HG03439 (cell line): ENCODE measurements around the gene NUFIP2.
"Not testable (repeated sequence)": the region's sequence is repeated elsewhere in the genome, so short reads cannot be mapped to it uniquely, and the experiment has no call there.

Source experiments
- ATAC-seq: cut with Tn5 transposase; IDR thresholded peaks from one replicate; pipeline ENCODE4 v1.9.1; 2021; ENCODE audit warnings: mild to moderate bottlenecking, moderate library complexity; ENCODE audit not compliant: unreplicated experiment

The NUFIP2 gene, protein sequence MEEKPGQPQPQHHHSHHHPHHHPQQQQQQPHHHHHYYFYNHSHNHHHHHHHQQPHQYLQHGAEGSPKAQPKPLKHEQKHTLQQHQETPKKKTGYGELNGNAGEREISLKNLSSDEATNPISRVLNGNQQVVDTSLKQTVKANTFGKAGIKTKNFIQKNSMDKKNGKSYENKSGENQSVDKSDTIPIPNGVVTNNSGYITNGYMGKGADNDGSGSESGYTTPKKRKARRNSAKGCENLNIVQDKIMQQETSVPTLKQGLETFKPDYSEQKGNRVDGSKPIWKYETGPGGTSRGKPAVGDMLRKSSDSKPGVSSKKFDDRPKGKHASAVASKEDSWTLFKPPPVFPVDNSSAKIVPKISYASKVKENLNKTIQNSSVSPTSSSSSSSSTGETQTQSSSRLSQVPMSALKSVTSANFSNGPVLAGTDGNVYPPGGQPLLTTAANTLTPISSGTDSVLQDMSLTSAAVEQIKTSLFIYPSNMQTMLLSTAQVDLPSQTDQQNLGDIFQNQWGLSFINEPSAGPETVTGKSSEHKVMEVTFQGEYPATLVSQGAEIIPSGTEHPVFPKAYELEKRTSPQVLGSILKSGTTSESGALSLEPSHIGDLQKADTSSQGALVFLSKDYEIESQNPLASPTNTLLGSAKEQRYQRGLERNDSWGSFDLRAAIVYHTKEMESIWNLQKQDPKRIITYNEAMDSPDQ

DNA sequence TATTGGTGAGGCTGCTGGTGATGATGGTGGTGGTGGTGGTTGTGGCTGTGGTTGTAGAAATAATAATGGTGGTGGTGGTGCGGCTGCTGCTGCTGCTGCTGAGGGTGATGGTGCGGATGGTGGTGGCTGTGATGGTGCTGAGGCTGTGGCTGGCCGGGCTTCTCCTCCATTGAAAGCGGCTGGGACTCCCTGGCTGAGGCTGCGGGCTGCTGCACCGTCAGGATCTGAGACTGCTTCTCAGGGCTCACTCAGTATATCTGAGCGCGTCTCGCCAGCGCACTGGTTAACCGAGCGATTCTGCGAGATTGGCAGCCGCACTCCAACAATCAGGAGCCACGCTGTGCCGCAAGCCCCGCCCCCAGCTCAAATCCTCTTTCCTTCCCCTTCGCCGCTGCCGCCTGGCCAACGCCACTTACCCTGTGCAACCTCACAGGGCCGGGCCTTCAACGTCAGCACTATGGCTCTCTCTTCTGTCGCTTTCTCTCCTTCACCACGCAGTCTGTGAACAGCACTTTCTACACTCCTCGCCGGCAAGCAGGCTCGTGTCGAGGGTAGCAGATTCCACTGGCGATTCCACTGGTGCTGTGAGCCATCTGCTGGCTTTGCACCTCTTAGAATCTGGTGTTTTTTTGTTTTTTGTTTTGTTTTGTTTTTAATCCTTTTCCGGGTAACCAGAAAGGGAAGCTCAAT is at the start of gene NUFIP2:
Gene NUFIP2 (minus strand): TSS at position 259 of the 690 bp plus-strand sequence. CDS start 89 bp downstream, at position 170.
- peak; percentile 84 for ATAC-seq

DNA sequence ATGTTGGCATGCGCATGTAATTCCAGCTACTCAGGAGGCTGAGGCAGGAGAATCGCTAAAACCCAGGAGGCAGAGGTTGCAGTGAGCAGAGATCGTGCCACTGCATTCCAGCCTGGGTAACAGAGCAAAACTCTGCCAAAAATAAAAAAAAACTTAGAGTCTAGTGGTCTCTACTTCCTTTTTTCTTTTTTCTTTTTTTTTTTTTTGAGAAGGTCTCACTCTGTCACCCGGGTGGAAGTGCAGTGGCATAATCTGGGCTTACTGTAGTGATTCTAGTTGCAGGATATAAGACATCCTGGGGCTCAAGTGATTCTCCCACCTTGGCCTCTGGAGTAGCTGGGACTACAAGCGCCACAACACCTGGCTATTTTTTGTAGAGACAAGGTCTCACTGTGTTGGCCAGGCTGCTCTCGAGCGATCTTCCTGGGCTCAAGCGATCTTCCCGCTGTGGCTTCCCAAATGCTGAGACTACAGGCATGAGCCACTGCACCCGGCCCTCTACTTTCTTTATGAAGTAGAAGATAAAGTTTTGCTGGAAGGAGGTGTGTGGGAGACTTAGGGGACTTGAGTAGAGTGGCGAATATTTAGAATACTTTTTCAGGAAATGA is 48.3 kb upstream of the NUFIP2 start:
- no peak for ATAC-seq

DNA sequence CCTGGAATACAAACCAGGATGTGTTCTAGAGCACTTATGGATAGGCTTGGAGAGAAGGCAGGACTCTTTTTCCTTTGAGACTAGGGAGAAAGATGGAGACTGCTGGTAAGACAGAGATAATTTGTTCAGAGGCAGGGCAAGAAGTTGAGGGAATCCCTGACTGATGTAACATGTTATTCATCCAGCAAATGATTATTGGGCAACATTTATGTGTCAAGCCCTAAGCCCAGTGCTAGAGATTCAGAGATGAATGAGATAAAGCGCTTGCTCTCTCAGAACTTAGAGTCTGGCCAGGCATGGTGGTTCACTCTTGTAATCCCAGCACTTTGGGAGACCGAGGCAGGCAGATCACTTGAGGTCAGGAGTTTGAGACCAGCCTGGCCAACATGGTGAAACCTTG is 47.8 kb upstream of the NUFIP2 start:
- no peak for ATAC-seq

DNA sequence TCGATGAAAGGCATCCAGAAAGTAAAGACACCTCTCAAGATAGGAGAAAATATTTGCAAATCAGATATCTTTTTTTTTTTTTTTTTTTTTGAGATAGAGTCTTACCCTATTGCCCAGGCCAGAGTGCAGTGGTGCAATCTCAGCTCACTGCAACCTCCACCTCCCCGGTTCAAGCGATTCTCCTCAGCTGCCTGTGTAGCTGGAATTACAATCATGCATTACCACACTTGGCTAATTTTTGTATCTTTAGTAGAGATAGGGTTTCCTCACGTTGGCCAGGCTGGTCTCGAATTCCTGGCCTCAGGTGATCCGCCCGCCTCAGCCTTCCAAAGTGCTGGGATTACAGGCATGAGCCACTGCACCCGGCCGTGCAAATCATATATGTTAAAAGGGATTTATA is 45.1 kb upstream of the NUFIP2 start:
- not testable (repeated sequence) for ATAC-seq

DNA sequence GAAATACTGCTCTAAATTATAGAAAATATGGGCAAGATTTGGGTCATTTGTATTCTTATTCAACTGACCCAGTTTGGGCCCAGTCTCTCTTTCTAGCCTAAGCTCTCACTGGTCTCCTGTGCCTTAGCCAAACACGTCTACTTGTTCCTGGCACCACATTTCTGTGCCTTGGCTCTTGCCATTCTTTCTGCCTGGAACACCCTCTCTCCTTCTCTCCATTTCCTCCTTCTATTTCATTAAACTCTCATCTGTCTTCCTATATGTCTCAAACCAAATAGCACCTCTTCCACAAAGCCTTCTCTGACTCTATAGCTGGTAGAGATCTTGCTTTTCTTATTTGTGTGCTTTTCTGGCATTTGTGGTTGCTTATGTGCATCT is 37.7 kb upstream of the NUFIP2 start:
- no peak for ATAC-seq

DNA sequence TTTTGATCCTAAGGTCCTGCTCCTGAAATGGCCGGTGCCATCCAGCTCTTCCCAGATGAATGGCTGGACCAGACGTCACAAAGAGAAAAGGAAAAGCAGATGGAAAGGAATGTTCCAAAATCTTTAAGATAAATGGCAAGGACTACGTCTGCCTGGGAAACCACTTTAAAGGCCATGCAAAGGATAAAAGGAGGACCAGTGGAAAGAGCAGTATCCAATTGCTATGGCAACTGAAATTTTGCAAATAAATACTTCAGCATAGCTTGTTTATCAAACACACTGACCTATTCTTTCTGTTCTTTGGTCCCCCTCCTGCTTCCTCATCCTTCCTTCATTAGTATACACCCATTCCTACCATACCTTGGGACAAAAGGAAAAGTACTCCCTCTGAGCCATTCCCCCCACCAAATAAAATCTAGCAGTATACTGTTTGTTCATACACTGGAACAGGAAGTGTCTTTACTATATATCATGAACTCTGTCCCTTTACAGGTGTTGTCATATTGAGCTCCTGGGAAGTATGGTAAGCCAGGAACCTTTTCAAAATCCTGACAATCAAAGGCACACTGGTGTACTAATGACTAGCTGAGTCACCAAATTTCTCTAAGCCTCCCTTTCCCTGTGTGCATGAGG is 37.2 kb upstream of the NUFIP2 start:
- ATAC-seq = no peak

DNA sequence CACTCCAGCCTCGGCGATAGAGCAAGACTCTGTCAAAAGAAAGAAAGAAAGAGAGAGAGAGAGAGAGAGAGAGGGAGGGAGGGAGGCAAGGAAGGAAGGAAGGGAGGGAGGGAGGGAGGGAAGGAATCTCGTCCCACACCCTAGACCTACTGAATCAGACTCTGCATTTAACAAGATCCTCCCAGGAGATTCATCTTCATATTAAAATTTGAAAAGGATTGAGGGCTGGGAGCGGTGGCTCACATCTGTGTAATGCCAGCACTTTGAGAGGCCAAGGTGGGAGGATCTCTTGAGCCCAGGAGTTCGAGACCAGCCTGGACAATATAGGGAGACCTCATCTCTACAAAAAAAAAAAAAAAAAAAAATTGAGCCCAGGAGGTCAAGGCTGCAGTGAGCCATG is 33.5 kb upstream of the NUFIP2 start:
- ATAC-seq = no peak

DNA sequence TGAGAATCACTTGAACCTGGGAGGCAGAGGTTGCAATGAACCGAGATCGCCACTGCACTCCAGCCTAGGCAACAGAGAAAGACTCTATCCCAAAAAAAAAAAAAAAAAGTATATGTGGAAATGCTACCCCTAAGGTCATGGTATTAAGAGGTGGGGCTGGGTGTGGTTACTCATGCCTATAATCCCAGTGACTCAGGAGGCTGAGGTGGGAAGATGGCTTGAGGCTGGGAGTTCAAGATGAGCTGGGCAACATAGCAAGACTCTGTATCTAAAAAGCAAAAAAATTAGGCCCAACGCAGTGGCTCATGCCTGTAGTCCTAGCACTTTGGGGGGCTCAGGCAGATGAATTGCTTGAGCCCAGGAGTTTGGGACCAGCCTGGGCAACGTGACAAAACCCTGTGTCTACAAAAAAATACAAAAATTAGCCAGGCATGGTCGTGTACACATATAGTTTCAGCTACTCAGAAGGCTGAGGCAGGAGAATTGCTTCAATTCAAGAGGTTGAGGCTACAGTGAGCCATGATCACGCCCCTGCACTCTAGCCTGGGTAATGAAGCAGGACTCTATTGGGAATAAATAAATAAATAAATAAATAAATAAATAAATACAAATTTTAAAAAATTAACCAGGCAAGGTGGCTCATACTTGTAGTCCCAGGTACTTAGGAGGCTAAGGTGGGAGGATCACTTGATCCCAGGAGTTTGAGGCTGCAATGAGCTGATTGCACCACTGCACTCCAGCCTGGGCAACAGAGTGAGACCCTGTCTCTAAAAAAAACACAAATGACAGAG is 32.3 kb upstream of the NUFIP2 start:
- ATAC-seq = no peak

DNA sequence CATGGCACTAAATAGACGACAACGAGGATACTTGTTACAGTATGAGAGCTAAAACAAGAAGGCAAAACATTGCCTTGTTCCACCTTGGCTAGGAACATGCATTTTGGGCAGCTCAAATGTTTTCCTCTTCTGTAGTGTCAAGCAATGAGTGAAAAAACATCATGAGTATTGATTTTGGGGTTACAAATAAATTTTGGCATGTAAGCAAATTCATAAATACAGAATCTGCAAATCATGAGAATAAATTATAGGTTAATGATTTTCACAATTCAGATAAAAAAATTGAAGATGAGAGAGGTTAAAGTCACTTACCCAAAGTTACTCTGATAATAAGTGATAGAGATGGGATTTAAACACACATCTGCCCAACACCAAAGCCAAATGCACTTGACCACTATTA is 28.4 kb upstream of the NUFIP2 start:
- no peak for ATAC-seq

DNA sequence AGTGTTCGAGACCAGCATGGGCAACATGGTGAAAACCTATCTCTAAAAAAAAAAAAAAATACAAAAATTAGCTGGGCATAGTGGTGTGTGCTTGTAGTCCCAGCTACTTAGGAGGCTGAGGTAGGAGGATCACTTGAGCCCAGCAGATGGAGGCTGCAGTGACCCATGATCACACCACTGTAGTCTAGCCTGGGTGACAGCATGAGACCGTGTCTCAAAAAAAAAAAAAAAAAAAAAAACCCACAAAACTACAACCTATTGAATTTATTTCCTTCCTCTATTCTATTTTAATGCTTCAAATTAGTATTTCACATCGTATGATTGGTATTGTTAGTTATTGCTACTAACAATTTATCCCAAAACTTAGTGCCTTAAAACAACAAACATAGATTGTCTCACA is 9.4 kb upstream of the NUFIP2 start:
- ATAC-seq = no peak

DNA sequence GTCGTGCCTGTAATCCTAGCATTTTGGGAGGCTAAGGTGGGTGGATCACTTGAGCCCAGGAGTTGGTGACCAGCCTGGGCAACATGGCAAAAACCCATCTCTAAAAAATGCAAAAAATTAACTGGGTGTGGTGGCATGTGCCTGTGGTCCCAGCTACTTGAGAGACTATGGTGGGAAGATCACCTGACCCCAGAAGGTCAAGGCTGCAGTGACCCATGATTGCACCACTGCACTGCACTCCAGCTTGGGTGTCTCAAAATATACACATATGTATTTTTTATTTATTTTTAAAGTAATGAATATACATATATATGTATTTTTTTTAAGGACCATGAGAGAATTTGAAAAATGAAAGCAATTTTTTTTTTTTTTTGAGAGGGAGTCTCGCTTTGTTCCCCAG is 5.1 kb upstream of the NUFIP2 start:
- ATAC-seq = no peak

DNA sequence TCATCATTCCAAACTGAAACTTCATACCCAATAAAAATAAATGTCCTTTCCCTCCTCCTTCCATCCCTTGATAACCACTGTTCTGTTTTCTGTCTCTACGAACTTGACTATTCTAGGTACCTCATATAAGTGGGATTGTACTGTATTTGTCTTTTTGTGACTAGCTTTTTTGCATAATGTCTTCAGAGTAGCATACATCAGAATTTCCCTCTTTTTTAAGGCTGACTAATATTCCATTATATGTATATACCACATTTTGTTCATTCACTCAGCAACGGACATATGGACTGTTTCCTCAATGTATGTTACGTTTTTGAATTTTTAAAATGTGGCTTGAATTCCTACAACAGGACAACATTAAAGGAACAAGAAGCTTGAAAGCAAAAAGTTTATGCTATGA is 1.5 kb upstream of the NUFIP2 start:
- ATAC-seq = no peak

DNA sequence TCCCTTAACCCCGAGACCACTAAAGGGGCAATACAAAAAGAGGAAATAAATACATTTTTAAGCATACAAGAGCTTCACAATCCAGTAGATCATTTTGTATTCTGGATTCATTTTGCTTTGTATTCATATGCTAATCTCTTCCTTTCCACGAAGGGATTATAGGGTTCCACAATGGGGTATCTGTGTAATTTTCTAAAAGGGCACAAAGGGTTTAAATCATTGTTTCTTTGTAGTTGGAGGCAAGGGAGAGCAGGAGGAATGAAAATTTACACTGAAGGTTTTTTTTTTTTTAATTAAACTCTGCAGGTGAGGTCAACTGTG is 592 bp upstream of the NUFIP2 start:
- no peak for ATAC-seq

DNA sequence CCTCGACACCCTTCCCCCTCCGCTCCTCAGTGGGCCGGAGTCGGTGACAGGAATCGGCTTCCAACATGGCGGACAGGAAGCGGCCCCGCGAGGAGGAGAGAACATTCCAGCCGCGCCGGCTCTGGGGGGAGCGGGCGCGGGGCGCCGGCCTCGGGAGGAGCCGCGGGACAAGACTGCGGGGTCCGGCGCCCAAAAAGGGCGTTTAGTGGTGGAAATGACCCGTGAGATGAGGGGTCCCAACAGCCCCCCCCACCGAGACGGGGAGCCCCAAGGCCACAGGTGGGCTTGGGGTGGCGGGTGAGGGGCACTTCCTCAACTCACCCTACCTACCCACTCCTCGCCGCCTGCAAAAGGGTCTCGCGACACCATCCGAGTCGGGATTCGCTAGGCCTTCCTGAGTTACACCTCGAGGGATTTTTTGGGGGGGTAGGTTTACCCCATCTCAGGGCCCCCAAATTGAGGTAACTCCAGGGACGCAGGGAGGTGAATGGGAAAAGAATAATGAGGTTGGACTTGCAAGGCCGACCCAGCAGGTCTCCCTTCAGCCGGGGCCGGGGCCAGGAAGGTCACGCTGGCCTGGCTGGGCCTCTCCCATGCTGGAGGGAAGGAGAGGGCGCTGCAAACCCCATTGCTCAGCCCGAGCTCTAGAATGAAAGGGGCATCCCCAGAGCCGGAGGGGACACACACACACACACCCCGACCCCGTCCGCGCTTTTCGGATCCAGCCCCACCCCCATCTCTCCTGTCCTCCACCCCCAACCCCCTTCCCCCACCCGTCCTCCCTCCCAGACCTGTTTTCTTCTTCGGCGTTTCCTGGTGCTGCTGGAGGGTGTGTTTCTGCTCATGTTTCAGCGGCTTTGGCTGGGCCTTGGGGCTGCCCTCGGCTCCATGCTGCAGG is 707 bp downstream of the NUFIP2 start:
- no peak for ATAC-seq

DNA sequence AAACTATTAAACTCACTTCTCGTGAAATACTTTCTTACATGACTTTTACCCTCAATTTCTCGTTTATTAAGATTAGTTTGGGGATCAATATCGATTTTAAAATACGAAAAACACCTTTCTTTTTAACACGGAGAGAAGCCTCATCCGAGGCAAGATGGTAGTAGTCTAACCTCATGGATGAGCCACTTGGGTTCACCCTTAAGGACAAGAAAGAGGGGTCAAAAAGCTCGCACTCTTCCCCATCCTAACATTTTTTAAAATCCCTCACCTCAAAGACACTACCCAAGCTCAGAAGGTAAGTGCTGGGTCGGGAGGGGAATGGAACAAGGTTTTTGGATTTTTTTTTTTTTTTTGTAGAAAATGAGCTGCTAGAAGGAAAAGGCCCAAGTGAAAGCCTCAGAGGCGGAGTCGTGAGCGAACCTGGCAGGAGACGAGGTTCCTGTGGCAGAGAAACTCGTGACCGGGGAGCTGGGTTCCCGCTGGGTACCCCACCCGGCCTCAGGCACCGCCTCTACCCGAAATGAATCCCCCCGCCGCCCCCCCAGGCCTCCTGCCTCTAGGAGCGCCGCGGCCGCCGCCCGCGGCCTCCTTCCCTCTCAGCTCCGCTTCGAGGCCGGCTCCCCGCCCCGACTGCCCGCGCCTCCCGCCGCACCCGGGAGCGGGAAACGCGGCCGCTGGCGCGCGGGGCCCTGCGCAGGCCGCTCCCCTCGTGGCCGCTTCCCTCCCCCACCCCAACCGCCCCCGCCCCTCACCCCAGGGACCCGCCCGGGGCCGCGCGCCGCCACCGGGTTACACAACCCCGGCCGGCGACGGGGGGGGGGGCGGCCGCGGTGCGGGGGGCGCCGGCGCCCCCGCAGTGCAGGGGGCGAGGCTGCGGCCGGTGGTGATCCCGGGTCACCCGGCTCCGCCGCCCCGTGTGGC is 1.6 kb downstream of the NUFIP2 start:
- ATAC-seq = no peak

DNA sequence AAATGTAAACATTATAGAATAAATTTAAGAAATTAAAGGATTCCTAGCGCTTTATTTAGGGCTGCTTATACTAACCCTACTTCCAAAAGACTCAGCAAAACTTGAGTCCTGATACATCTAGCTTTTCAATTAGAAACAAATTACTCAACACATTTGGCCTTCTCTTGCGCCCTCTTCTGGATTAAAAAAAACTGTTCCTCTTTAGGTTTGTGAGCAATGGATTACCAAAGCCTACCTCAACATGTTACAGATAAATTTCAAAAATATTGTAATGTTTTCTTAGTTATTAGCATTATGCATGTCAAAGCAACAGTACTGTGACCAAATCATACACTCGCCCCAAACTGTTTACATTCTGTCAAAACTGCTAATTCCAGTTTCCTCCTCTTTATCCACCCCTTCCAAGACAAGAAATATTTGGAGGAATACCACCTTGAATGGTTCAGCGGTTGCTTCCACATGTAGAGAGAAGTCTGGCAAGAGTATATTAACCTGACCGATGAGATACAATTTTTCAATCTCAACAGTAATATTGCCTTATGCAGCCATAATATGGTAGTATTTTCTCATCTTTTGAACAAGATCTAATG is 2.7 kb downstream of the NUFIP2 start:
- no peak for ATAC-seq

DNA sequence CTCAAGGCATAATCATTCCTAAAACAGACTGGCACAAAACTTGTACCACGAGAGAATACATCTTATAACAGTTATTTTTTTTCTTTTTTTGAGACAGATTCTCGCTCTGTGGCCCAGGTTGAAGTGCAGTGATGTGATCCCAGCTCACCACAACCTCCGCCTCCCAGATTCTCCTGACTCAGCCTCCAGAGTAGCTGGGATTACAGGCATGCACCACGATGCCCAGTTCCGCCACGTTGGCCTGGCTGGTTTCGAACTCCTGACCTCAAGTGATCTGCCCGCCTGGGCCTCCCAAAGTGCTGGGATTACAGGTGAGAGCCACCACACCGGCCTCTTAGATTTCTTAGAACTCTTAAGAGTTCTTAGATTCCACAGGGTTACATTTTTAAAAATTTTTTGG is 4.1 kb downstream of the NUFIP2 start:
- ATAC-seq = no peak

DNA sequence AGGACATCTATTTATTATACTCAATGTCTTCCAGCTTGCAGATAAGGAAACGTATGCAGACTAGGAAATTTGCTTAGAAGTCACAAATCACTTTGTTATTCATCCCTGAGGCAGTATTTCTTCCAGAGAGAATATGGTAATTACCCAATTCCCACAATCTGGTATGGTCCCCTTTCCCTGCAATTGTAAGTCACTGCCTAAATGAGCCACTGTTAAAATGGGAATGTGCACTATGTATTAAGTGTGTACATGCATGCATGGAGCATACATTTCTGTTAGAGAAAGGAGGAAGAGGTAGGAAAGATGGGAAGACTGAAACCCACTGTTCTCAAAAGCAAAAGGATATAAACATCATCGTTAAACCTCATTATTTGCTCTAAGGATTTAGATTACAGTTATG is 10.0 kb downstream of the NUFIP2 start:
- no peak for ATAC-seq
